Subcutaneous adipose tissue (tissue), 4 donors: ENCODE measurements around the gene TMEM259. TPM values are rescaled to one million over a fixed set of nuclear protein-coding genes. Genes with fewer than 3 reads are reported as not detected.

Experiments
- CTCF ChIP-seq: fragments of 450-650 bp; IDR thresholded peaks from one replicate; pipeline ENCODE4 v1.5.1; 2016; ENCODE audit warnings: low read depth, mild to moderate bottlenecking, control low read depth, antibody characterized with exemption, moderate library complexity
- total RNA-seq, 4 donors: library from RNA; depleted of rRNA; stranded (reverse); fragments of >200 nt; gene quantifications; one replicate each; pipeline ENCODE4 v1.1.0, GENCODE V29; 2016

The TMEM259 gene
- total RNA-seq, 4 donors from 2014 or later = 65.1 to 193 (median 94.0) TPM

DNA sequence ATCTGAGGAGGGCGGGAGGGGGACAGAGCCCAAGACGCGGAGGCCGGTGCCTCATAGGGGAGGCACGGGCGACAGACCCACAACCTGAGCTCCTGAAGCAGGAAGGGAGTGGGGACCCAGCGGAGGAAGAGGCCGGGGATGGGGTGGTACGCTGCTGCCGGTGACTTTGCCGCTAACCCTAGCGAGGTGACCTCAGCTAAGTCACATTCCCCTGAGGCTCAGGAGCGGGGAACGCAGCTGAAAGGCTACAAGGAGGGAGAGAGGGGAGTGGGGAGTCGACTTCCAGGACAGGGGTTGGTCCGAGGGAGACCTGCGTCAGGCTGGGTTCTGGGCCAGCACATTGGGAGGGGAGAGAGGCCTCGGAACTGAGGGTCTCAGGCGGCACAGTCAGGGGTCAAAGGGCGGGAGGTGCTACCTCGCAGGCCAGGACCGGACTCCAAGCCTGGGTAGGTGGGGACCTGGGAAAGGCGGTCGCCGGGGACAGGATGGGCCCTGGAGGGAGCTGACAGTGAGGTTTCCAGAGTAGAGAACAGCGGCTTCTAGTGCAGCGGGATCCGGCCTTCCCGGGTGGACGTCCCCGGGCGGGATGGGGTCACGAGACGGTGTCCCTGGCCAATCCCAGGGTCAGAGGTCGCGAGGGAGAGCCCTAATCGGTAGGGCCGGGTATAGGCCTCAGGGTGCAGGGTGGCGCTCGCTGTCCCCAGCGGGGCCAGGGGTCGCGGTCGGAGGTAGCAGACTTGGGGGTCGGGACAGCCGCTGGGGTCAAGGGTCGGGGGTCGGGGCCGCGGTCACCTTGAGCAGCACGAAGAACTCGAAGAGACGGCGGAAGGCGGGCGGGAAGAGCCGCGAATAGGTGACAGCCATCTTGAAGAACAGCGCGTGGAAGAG is 699 bp downstream of the TMEM259 start:
- TF ChIP-seq CTCF = no peak

- no peak for TF ChIP-seq CTCF
Observed at GRCh38 chr19:1019616-1019961, 1.3 kb downstream of the TMEM259 start.

DNA sequence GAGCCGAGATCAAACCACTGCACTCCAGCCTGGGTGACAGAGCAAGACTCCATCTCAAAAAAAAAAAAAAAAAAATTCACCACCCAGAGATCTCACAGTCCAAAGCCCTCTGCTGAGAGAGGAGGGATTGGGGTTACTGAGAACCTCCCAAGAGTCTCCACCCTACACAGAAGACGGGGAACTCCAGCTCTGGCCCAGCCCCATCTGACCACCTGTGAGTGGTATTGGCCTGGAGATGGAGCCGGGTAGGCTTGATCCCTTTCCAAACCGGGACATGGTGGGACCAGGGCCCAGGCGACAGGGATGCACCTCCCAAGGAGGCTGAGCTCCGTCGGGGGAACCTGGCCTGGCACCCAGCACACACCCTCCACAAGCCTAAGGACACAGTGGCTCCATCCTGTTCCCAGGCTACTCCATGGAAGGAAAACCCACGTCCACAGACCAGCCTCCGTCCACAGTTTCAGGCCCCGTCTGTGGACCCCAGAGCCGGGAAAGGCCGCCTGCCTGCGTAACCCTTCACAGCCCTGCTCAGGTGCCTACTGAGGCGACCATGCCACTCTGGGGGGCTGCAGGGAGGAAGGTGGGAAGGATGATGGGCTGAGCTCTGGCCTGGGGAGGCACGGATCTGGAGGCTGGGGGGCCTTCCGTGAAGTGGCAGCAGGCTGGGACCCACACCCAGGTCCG is 1.8 kb downstream of the TMEM259 start:
- TF ChIP-seq CTCF = no peak

GRCh38 chr19:1018393-1018792 is 2.5 kb downstream of the TMEM259 start:
- TF ChIP-seq CTCF = no peak

GRCh38 chr19:1017906-1018305 is 3.0 kb downstream of the TMEM259 start:
- TF ChIP-seq CTCF = no peak

GRCh38 chr19:1017115-1017905 is 3.6 kb downstream of the TMEM259 start:
- no peak for TF ChIP-seq CTCF

DNA sequence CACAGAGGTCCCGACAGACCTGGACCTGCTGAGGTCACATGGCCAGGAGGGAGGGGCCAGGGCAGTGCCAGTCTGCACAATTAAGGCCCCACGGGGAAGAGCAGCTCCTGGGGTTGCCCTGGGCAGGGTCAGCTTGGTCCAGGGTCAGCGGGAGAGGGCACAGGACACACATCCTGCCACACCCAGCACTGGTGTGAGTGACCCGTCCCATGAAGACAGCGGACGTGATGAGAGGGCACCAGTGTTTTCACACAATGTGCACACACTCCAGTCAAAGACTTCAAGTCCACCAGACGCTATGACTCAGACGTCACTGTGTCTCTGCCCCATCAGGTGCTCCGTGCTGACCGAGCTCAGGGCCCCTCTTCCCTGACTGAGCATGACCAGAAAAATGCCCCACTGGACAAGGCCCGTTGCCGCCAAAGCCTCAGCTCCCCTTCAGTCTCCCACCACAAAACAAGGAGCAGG is 4.2 kb downstream of the TMEM259 start:
- no peak for TF ChIP-seq CTCF
